RWPE2 (cell line): ENCODE measurements around the gene AOPEP.
"Not testable (repeated sequence)": the region's sequence is repeated elsewhere in the genome, so short reads cannot be mapped to it uniquely, and the experiment has no call there.

ENCODE experiments used
- ATAC-seq: fragments of 200-7000 bp; cut with Tn5 transposase; 3 replicates; pipeline ENCODE4 v1.9.1; 2021; ENCODE audit warnings: low read depth
- DNase-seq: peaks from one replicate; pipeline ENCODE4 v3.0.0-alpha.2; 2020; ENCODE audit warnings: low spot score
- H3K27ac ChIP-seq: fragments of 450-650 bp; 2 replicates; pipeline ENCODE4 v1.5.1; 2017; ENCODE audit warnings: mild to moderate bottlenecking; ENCODE audit not compliant: poor library complexity, severe bottlenecking
- H3K27me3 ChIP-seq: fragments of 250-450 bp; sonication (Bioruptor Pico); 2 replicates; pipeline ENCODE4 v1.5.1; 2021; ENCODE audit warnings: mild to moderate bottlenecking, moderate library complexity; ENCODE audit not compliant: insufficient read depth, poor library complexity, severe bottlenecking
- H3K36me3 ChIP-seq: fragments of 250-450 bp; sonication (Bioruptor Pico); 2 replicates; pipeline ENCODE4 v1.5.1; 2020; ENCODE audit warnings: low read depth, mild to moderate bottlenecking, moderate library complexity
- H3K4me1 ChIP-seq: fragments of 250-450 bp; sonication (Bioruptor Pico); 2 replicates; pipeline ENCODE4 v1.5.1; 2021; ENCODE audit warnings: mild to moderate bottlenecking, moderate library complexity; ENCODE audit not compliant: insufficient read depth, poor library complexity, severe bottlenecking
- H3K4me3 ChIP-seq: fragments of 250-450 bp; sonication (Bioruptor Pico); 2 replicates; pipeline ENCODE4 v1.5.1; 2021; ENCODE audit warnings: mild to moderate bottlenecking, moderate library complexity; ENCODE audit not compliant: severe bottlenecking
- H3K9me3 ChIP-seq: fragments of 250-450 bp; sonication (Bioruptor Pico); 2 replicates; pipeline ENCODE4 v1.5.1; 2021; ENCODE audit warnings: mild to moderate bottlenecking, moderate library complexity; ENCODE audit not compliant: severe bottlenecking
- TF ChIP-seq, protein P1 (sequence below): fragments of 450-650 bp; IDR thresholded peaks from one replicate; pipeline ENCODE4 v1.5.1; 2017; ENCODE audit warnings: mild to moderate bottlenecking, moderate library complexity; ENCODE audit not compliant: poor library complexity, severe bottlenecking

Gene AOPEP

DNA sequence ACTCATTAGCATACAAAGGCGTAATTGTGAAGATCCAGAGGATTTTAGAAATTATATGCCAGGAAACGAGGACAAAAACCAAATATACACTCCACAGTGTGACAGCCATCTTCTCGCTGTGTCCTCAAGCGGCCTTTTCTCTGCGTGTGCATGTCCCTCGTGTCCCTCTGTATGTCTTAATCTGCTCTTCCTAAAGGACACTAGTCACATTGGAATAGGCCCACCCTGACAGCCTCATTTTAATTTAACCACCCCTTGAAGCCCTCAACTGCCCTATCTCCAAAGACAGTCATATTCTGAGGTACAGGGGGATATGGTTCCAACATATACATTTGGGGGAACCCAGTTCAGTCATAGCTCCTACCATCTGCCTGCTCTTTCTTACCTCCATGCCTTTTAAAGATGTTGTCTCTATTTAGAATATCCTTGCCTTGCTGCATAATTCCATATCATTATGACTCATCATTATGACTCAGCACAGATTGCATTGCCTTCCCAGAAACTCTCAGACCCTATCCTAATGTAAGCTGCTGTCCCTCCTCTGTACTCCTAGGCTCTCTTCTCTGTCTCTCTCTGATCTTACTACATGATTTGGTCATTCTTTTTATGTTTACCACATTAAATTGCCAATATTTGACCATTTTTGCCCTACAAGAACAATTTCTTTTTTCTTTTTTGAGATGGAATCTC is 210.9 kb downstream of the AOPEP start:
- H3K27ac ChIP-seq = peak overlapping the region; percentile 24
- DNase-seq = no peak

GRCh38 chr9:94938384-94938783 is 211.9 kb downstream of the AOPEP start:
- ATAC-seq (no peak), DNase-seq (no peak)
- H3K4me1 ChIP-seq = peaks cover 23% of the 10 kb centered on the region
- no peaks in the 10 kb centered on the region for H3K36me3 ChIP-seq
- TF ChIP-seq, protein P1, sequence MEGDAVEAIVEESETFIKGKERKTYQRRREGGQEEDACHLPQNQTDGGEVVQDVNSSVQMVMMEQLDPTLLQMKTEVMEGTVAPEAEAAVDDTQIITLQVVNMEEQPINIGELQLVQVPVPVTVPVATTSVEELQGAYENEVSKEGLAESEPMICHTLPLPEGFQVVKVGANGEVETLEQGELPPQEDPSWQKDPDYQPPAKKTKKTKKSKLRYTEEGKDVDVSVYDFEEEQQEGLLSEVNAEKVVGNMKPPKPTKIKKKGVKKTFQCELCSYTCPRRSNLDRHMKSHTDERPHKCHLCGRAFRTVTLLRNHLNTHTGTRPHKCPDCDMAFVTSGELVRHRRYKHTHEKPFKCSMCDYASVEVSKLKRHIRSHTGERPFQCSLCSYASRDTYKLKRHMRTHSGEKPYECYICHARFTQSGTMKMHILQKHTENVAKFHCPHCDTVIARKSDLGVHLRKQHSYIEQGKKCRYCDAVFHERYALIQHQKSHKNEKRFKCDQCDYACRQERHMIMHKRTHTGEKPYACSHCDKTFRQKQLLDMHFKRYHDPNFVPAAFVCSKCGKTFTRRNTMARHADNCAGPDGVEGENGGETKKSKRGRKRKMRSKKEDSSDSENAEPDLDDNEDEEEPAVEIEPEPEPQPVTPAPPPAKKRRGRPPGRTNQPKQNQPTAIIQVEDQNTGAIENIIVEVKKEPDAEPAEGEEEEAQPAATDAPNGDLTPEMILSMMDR = no peak
- no peak overlapping the region for H3K27ac ChIP-seq
- no peaks in the 10 kb centered on the region for H3K9me3 ChIP-seq
- H3K4me3 ChIP-seq = no peak overlapping the region
- H3K27me3 ChIP-seq = no peaks in the 10 kb centered on the region

More for the DNA sequence above, 210.9 kb downstream of the AOPEP start:
- TF ChIP-seq, protein P1 = no peak
- H3K36me3 ChIP-seq = no peaks in the 10 kb centered on the region
- peaks cover 23% of the 10 kb centered on the region for H3K4me1 ChIP-seq
- ATAC-seq = peak; percentile 96
- no peaks in the 10 kb centered on the region for H3K9me3 ChIP-seq
- no peaks in the 10 kb centered on the region for H3K27me3 ChIP-seq
- no peak overlapping the region for H3K4me3 ChIP-seq

GRCh38 chr9:94940296-94940695 is 213.8 kb downstream of the AOPEP start:
- not testable (repeated sequence) for DNase-seq, H3K4me3 ChIP-seq, ATAC-seq, H3K9me3 ChIP-seq, H3K27me3 ChIP-seq, H3K36me3 ChIP-seq
- peaks cover 32% of the 10 kb centered on the region for H3K4me1 ChIP-seq
- peak overlapping the region; percentile 42 for H3K27ac ChIP-seq

GRCh38 chr9:94941211-94941875 is 214.8 kb downstream of the AOPEP start:
- no peak overlapping the region for H3K4me3 ChIP-seq
- TF ChIP-seq, protein P1 = no peak
- H3K9me3 ChIP-seq = no peaks in the 10 kb centered on the region
- ATAC-seq (no peak), DNase-seq (no peak)
- no peaks in the 10 kb centered on the region for H3K36me3 ChIP-seq
- H3K27ac ChIP-seq = peak overlapping the region; percentile 42
- peaks cover 43% of the 10 kb centered on the region for H3K4me1 ChIP-seq
- H3K27me3 ChIP-seq = no peaks in the 10 kb centered on the region

DNA sequence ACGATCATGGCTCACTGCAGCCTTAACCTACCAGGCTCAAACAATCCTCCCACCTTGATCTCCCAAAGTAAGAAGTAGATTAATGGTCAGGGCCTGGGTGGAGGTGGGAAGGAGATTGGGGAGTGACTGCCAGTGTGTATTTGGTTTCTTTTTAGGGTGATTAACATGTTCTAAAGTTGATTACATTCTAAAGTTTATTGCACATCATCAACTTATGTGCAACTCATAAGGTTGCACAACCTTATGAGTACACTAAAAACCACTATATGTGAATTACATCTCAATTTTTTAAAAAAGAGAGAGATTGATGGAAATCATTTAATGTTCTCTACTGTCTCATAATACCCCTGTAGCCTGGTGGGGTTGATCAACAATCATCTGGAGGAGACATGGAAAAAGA is 218.1 kb downstream of the AOPEP start:
- no peaks in the 10 kb centered on the region for H3K27me3 ChIP-seq
- peak overlapping the region; percentile 69 for H3K27ac ChIP-seq
- DNase-seq (no peak), ATAC-seq (no peak; the same call in 2 of the 3 replicates)
- H3K4me3 ChIP-seq = no peak overlapping the region
- H3K4me1 ChIP-seq = peaks cover 38% of the 10 kb centered on the region
- no peaks in the 10 kb centered on the region for H3K36me3 ChIP-seq
- TF ChIP-seq, protein P1 = no peak
- no peaks in the 10 kb centered on the region for H3K9me3 ChIP-seq
